Upper lobe of left lung (tissue), 4 donors: ENCODE measurements around the gene TREX2.

Source experiments
- CTCF ChIP-seq, 6 experiments: fragments of 450-650 bp in 4 of 6; fragments of 200-600 bp in 2 of 6; sonication (generic) in 2 of 6; IDR thresholded peaks; one replicate each; pipeline ENCODE4 v1.5.1; 2016 to 2019; ENCODE audit warnings: antibody characterized with exemption in 6 of 6
- POLR2A ChIP-seq, 4 donors: fragments of 450-650 bp; IDR thresholded peaks; one replicate each; pipeline ENCODE4 v1.5.1; 2016 to 2017; ENCODE audit warnings: antibody characterized with exemption in 4 of 4, mild to moderate bottlenecking in 2 of 4
- POLR2AphosphoS5 ChIP-seq, 2 donors: sonication (generic); formaldehyde crosslinking; IDR thresholded peaks; one replicate each; pipeline ENCODE4 v1.5.1; 2017; ENCODE audit warnings: antibody characterized with exemption in 2 of 2

DNA sequence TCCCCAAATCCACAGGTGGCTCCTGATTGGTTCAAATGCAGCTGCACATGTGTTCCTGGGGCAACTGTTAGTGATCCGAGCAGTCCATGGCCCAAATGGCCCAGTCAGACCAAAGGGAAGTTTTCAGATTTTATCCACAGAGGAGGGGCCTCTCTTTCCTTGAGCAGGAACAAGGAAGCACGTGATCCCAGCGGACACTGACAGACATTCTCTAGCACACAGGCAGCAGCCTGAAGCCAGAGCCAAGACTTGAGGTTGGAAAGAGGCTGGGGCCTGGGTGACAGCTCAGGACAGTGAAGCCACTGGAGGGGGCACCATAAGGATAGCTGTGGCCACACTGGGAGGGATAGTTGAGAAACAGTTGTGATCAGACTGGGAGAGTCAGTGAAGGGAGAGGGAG lies 38.1 kb downstream of the TREX2 start:
- TF ChIP-seq CTCF (IDR thresholded peaks at IDR 0.05) (no peak), POLR2AphosphoS5 (IDR thresholded peaks at IDR 0.05) (no peak), POLR2A (IDR thresholded peaks at IDR 0.05) (no peak)
